ENCODE results near the gene E2F6. TPM values are rescaled to one million over a fixed set of nuclear protein-coding genes. Genes with fewer than 3 reads are reported as not detected.

E2F6 gene
- total and polyA plus RNA-seq, 10 of the 15 experiments (the other 5 are each of a cell fraction or from before 2014, with no cell fraction given), result 4.2 to 15.5 (median 11.3) TPM

DNA sequence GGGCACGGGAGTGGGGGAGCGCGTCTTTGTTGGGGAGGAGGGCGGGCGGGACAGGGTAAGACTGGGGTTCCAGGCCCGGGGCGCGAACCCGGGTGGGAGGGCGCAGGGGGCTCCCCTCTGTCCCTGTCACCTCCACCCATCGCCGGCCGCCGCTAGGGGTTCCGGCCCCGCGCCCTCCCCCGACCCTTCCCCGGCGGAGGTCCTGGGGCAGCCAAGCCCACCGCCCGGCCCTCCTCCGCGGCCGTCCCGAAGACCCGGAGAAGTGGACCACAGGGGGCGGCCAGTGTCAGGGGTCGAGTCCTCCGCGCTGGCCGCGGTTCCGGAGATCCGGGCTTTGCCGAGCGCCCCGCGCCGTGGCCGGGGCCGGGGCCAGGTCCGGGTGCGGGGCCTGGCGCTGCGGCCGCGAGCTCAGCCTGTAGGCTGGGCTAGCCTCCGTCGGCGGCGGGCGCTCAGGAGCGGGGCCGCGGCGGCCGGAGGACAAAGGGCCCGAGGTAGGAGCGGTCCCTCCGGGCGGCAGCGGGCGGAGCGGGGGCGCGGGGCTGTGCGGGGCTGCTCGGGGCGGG is 16.6 kb upstream of the E2F6 start:
- WGBS (ENCODE audit: insufficient coverage, insufficient replicate concordance, low lambda C conversion rate, missing lambda C conversion rate), result 15% methylated on average over 26 of the region's 70 CpGs
- CTCF ChIA-PET, result no interaction called here
- no peak for DNase-seq (ENCODE audit: low read depth, low spot score)

DNA sequence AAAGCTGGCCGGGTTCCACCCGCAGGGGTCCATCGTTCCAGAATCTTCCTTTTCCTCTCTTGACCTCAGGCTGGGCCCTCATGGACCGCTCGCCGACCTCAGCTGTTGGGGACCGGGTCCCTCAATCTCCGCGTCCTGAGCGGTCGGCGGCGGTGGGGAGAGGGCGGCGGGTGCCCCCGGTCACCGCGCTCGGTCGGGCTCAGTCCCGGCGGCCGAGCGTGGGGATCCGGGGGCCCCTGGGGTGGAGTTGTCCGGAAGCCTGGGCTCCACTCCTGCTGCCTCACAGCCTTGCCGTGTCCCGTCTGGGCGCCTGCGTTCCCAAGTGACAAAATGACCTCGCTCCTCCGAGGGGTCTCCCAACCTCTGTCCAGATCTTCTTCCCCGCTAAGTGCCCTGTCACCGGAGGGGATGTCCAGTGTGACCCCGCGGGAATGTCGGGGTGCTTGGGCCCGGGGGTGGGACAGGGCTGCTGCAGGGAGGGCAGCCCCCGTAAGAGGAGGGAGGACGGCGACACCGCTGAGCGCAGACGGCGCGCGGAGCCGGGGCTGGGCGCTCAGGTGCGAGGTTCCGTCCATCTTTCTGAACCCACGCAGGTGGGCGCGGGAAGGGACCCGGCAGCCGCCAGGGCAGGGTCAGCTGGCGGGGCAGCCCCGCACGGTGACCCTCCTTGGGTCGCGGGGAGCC is 16.0 kb upstream of the E2F6 start:
- ATAC-seq, result no peak
- in situ Hi-C loops (cut with MboI), result no loop called here
- no peaks in the 10 kb centered on the region for H3K79me2 ChIP-seq (ENCODE audit: control insufficient read depth, insufficient read depth, low read length)
- ChIA-PET POLR2A (no interaction called here), CTCF (interaction anchor here (0.9 to 6.0 kb wide), 3 partner anchors 12 to 101 kb away, joined by 3 to 206 read pairs (median 6); no protein-coding TSS in a partner anchor), RAD21 (ENCODE audit: unreplicated experiment) (interaction anchor here (1.7 kb wide), 1 partner anchor 101 kb away, joined by 13 read pairs; no protein-coding TSS in a partner anchor), SMC1A (ENCODE audit: uncharacterized antibody, unreplicated experiment) (interaction anchor here (4.6 kb wide), 1 partner anchor 101 kb away, joined by 44 read pairs; no protein-coding TSS in a partner anchor)
- peaks cover 6 to 11% of the 10 kb centered on the region in 2 experiments for H3K27me3 ChIP-seq (replicated peaks in 1 of 2; ENCODE audit: control insufficient read depth in 2 of 2, insufficient read depth in 2 of 2, low read length in 1 of 2)
- H3K9me3 ChIP-seq (replicated peaks; ENCODE audit: control insufficient read depth, insufficient read depth, low read length), result no peaks in the 10 kb centered on the region
- no peaks in the 10 kb centered on the region for H3K4me1 ChIP-seq (ENCODE audit: control insufficient read depth, insufficient read depth, low read length)
- no TSS peak for BruUV-seq (replicated peaks)
- H3K27ac ChIP-seq (ENCODE audit: control insufficient read depth, insufficient read depth), result no peak overlapping the region
- 45% methylated on average over 46 of the region's 61 CpGs for WGBS (ENCODE audit: insufficient coverage, insufficient replicate concordance, low lambda C conversion rate, missing lambda C conversion rate)
- H3K4me3 ChIP-seq, result no peak overlapping the region
- H3K9ac ChIP-seq (ENCODE audit: control insufficient read depth, insufficient read depth, low read length), result no peak overlapping the region
- no peak for DNase-seq (ENCODE audit: low read depth, low spot score)
- intact Hi-C loops (cut with micrococcal nuclease; ENCODE audit: unreplicated experiment), result no loop called here
- no peaks in the 10 kb centered on the region for H3K36me3 ChIP-seq (ENCODE audit: control insufficient read depth in 2 of 2, insufficient read depth in 2 of 2, low read length in 1 of 2)
- no peak overlapping the region for H3K4me2 ChIP-seq (ENCODE audit: control insufficient read depth, insufficient read depth)
- FAIRE-seq, result no peak
- no peaks in the 10 kb centered on the region for H4K20me1 ChIP-seq (ENCODE audit: control insufficient read depth, insufficient read depth)
- H2AFZ ChIP-seq (ENCODE audit: control insufficient read depth, low read depth, low read length), result no peak overlapping the region
- TF ChIP-seq CEBPB (IDR thresholded peaks at IDR 0.05; ENCODE audit: borderline replicate concordance in 1 of 2, low read depth in 2 of 2, low read length in 2 of 2), result no peak
- TF ChIP-seq, protein P1, sequence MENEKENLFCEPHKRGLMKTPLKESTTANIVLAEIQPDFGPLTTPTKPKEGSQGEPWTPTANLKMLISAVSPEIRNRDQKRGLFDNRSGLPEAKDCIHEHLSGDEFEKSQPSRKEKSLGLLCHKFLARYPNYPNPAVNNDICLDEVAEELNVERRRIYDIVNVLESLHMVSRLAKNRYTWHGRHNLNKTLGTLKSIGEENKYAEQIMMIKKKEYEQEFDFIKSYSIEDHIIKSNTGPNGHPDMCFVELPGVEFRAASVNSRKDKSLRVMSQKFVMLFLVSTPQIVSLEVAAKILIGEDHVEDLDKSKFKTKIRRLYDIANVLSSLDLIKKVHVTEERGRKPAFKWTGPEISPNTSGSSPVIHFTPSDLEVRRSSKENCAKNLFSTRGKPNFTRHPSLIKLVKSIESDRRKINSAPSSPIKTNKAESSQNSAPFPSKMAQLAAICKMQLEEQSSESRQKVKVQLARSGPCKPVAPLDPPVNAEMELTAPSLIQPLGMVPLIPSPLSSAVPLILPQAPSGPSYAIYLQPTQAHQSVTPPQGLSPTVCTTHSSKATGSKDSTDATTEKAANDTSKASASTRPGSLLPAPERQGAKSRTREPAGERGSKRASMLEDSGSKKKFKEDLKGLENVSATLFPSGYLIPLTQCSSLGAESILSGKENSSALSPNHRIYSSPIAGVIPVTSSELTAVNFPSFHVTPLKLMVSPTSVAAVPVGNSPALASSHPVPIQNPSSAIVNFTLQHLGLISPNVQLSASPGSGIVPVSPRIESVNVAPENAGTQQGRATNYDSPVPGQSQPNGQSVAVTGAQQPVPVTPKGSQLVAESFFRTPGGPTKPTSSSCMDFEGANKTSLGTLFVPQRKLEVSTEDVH (IDR thresholded peaks at IDR 0.05; ENCODE audit: low read depth, partially characterized antibody), result no peak
- no peak for TF ChIP-seq FOS (IDR thresholded peaks at IDR 0.05; ENCODE audit: borderline replicate concordance, extremely low read depth, insufficient read length)
- TF ChIP-seq RCOR1 (conservative IDR thresholded peaks at IDR 0.05; ENCODE audit: low read depth, low read length), result no peak

More for the DNA sequence above, 16.6 kb upstream of the E2F6 start:
- no peaks in the 10 kb centered on the region for H3K79me2 ChIP-seq (ENCODE audit: control insufficient read depth, insufficient read depth, low read length)
- H3K27me3 ChIP-seq (replicated peaks in 1 of 2; ENCODE audit: control insufficient read depth in 2 of 2, insufficient read depth in 2 of 2, low read length in 1 of 2), result peaks cover 6 to 13% of the 10 kb centered on the region in 2 experiments
- SMC1A ChIA-PET (ENCODE audit: uncharacterized antibody, unreplicated experiment), result no interaction called here
- RAD21 ChIA-PET (ENCODE audit: unreplicated experiment), result no interaction called here
- no peak overlapping the region for H3K4me3 ChIP-seq
- no peak overlapping the region for H3K27ac ChIP-seq (ENCODE audit: control insufficient read depth, insufficient read depth)
- no peaks in the 10 kb centered on the region for H4K20me1 ChIP-seq (ENCODE audit: control insufficient read depth, insufficient read depth)
- H3K4me1 ChIP-seq (ENCODE audit: control insufficient read depth, insufficient read depth, low read length), result no peaks in the 10 kb centered on the region
- FAIRE-seq (no peak), ATAC-seq (peak; percentile 25; the same call in 2 of the 3 replicates)
- POLR2A ChIA-PET, result no interaction called here
- no peak overlapping the region for H3K4me2 ChIP-seq (ENCODE audit: control insufficient read depth, insufficient read depth)
- in situ Hi-C loops (cut with MboI), result no loop called here
- BruUV-seq (replicated peaks), result no TSS peak
- intact Hi-C loops (cut with micrococcal nuclease; ENCODE audit: unreplicated experiment), result no loop called here
- H2AFZ ChIP-seq (ENCODE audit: control insufficient read depth, low read depth, low read length), result no peak overlapping the region
- H3K9ac ChIP-seq (ENCODE audit: control insufficient read depth, insufficient read depth, low read length), result no peak overlapping the region
- H3K36me3 ChIP-seq (ENCODE audit: control insufficient read depth in 2 of 2, insufficient read depth in 2 of 2, low read length in 1 of 2), result no peaks in the 10 kb centered on the region
- H3K9me3 ChIP-seq (replicated peaks; ENCODE audit: control insufficient read depth, insufficient read depth, low read length), result no peaks in the 10 kb centered on the region
- no peak for TF ChIP-seq MYB (IDR thresholded peaks at IDR 0.05; ENCODE audit: borderline replicate concordance, low read depth, low read length)
- TF ChIP-seq LARP7 (IDR thresholded peaks at IDR 0.05), result no peak
- TF ChIP-seq, protein P2, sequence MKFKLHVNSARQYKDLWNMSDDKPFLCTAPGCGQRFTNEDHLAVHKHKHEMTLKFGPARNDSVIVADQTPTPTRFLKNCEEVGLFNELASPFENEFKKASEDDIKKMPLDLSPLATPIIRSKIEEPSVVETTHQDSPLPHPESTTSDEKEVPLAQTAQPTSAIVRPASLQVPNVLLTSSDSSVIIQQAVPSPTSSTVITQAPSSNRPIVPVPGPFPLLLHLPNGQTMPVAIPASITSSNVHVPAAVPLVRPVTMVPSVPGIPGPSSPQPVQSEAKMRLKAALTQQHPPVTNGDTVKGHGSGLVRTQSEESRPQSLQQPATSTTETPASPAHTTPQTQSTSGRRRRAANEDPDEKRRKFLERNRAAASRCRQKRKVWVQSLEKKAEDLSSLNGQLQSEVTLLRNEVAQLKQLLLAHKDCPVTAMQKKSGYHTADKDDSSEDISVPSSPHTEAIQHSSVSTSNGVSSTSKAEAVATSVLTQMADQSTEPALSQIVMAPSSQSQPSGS (IDR thresholded peaks at IDR 0.05; ENCODE audit: low read length), result no peak
- no peak for TF ChIP-seq TBL1XR1 (IDR thresholded peaks at IDR 0.05; ENCODE audit: low read depth, low read length)
- TF ChIP-seq SUZ12 (IDR thresholded peaks at IDR 0.05; ENCODE audit: unreplicated experiment), result peak; percentile 80
